Mucosa of rectum (tissue), 2 donors: ENCODE data around the gene CHD1.
"Not testable (repeated sequence)": the region's sequence is repeated elsewhere in the genome, so short reads cannot be mapped to it uniquely, and the experiment has no call there.

ENCODE experiments used
- H3K27ac ChIP-seq, 2 donors: one replicate each; pipeline ENCODE4 v1.7.0; 2013; ENCODE audit warnings: inconsistent platforms in 2 of 2, low read depth in 2 of 2, low read length in 2 of 2
- H3K27me3 ChIP-seq, 2 donors: one replicate each; pipeline ENCODE4 v1.7.0; 2013; ENCODE audit warnings: low read length in 2 of 2; ENCODE audit not compliant: control insufficient read depth in 2 of 2, insufficient read depth in 2 of 2
- H3K36me3 ChIP-seq, 2 donors: one replicate each; pipeline ENCODE4 v1.7.0; 2013; ENCODE audit warnings: low read length in 2 of 2; ENCODE audit not compliant: control insufficient read depth in 2 of 2, insufficient read depth in 2 of 2
- H3K4me1 ChIP-seq, 2 donors: one replicate each; pipeline ENCODE4 v1.7.0; 2013; ENCODE audit warnings: low read length in 2 of 2, mild to moderate bottlenecking in 1 of 2; ENCODE audit not compliant: control insufficient read depth in 2 of 2, insufficient read depth in 2 of 2
- H3K4me3 ChIP-seq, 2 donors: one replicate each; pipeline ENCODE4 v1.7.0; 2013; ENCODE audit warnings: low read length in 2 of 2
- H3K9ac ChIP-seq, 2 donors: one replicate each; pipeline ENCODE4 v1.7.0; 2013; ENCODE audit warnings: low read length in 2 of 2, low read depth in 1 of 2, mild to moderate bottlenecking in 1 of 2
- H3K9me3 ChIP-seq, 2 donors: one replicate each; pipeline ENCODE4 v1.7.0; 2013; ENCODE audit warnings: low read length in 2 of 2; ENCODE audit not compliant: control insufficient read depth in 2 of 2
- donor health status: healthy.
- donor health status: Normal muscosa, but diverticular disease.

CHD1 gene

DNA sequence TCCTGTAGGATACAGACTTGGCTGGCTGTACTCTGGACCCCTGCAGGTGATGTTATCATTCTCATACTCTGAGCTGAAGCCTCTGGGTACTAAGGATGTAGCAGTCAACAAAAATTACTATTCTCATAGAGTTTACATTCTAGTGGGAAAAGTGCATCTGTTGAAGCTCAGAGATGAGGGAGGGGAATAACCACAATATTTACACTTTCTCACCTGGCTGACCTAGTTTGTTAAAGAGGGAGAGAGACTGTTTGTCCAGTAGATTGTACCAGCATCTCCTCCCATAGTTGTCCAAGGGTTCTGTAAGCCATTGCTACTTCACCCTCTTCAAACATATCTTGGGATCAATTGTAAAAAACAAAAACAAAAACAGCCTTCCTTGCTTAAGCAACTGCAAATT lies 33.8 kb upstream of the CHD1 start:
- H3K4me3 ChIP-seq: no peak overlapping the region
- no peaks in the 10 kb centered on the region for H3K9me3 ChIP-seq
- no peak overlapping the region for H3K9ac ChIP-seq
- H3K27ac ChIP-seq: no peak overlapping the region
- no peaks in the 10 kb centered on the region for H3K36me3 ChIP-seq
- H3K4me1 ChIP-seq: peaks cover 3 to 8% of the 10 kb centered on the region in 2 donors
- H3K27me3 ChIP-seq: no peaks in the 10 kb centered on the region

GRCh38 chr5:98961665-98962344 lies 33.0 kb upstream of the CHD1 start:
- Histone ChIP-seq H3K27ac (no peak overlapping the region), H3K9ac (no peak overlapping the region), H3K36me3 (no peaks in the 10 kb centered on the region), H3K4me3 (no peak overlapping the region), H3K4me1 (peaks cover 3 to 14% of the 10 kb centered on the region in 2 donors), H3K9me3 (no peaks in the 10 kb centered on the region), H3K27me3 (no peaks in the 10 kb centered on the region)

DNA sequence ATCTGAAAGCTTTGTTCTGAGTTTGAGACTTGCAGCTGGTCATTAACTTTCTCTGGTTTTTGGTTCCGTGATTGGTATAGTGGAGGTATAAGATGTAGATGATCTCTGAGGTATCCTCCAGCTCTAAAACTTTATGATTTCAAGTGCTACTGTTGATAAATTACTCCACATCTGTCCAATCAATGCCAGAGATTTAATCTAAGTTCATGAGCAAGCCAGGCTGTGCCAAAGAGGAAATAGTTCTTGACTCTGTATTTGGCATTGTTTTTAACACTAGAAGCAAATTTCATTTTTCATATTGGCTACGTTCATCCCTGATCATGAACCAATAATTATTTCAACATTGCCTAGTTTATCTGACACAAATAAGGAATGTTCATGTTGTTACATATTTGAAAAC lies 28.5 kb upstream of the CHD1 start:
- Histone ChIP-seq H3K9me3 (no peaks in the 10 kb centered on the region), H3K4me3 (no peak overlapping the region), H3K27ac (peak overlapping the region in 1 of 2 donors; percentile 82), H3K9ac (no peak overlapping the region), H3K27me3 (no peaks in the 10 kb centered on the region), H3K36me3 (no peaks in the 10 kb centered on the region), H3K4me1 (peaks cover 3 to 14% of the 10 kb centered on the region in 2 donors)

DNA sequence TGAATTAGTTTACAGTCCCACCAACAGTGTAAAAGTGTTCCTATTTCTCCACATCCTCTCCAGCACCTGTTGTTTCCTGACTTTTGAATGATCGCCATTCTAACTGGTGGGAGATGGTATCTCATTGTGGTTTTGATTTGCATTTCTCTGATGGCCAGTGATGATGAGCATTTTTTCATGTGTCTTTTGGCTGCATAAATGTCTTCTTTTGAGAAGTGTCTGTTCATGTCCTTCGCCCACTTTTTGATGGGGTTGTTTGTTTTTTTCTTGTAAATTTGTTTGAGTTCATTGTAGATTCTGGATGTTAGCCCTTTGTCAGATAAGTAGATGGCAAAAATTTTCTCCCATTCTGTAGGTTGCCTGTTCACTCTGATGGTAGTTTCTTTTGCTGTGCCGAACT lies 27.1 kb upstream of the CHD1 start:
- H3K9me3 ChIP-seq, H3K9ac ChIP-seq, H3K4me3 ChIP-seq, H3K27ac ChIP-seq, H3K27me3 ChIP-seq, H3K36me3 ChIP-seq: not testable (repeated sequence)
- peaks cover 3 to 14% of the 10 kb centered on the region in 2 donors for H3K4me1 ChIP-seq

GRCh38 chr5:98955471-98955870 lies 26.7 kb upstream of the CHD1 start:
- H3K27me3 ChIP-seq, H3K27ac ChIP-seq, H3K4me3 ChIP-seq, H3K9me3 ChIP-seq, H3K36me3 ChIP-seq, H3K9ac ChIP-seq: not testable (repeated sequence)
- peaks cover 3 to 14% of the 10 kb centered on the region in 2 donors for H3K4me1 ChIP-seq

DNA sequence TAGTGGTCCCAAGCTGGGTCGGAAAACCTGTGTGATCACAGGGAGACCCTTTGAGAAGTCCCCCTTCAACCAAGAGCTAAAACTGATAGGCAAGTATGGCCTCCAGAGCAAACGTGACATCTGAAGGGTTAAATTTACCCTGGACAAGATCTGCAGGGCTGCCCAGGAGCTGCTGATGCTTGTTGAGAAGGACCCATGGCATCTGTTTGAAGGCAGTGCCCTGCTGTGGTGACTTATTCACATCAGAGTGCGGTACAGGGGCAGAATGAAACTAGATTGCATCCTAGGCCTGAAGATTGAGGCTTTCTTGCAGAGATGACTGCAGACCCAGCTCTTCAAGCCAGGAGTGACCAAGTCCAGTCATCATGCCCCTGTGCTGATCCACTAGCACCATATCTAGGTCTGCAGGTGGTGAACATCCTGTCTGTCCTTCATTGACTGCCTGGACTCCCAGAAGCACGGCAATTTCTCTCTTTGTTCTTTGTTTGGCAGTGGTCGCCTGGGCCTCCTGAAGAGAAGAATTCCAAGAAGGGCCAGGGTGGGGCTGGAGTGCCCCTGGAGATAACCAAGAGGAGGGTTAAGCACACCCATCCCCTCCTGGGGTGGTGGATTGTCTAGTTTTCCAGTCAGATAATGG lies 25.7 kb upstream of the CHD1 start:
- Histone ChIP-seq H3K36me3 (no peaks in the 10 kb centered on the region), H3K27me3 (no peaks in the 10 kb centered on the region), H3K4me1 (peaks cover 3 to 14% of the 10 kb centered on the region in 2 donors), H3K9ac (no peak overlapping the region), H3K27ac (no peak overlapping the region), H3K9me3 (no peaks in the 10 kb centered on the region), H3K4me3 (no peak overlapping the region)

- H3K9ac ChIP-seq: no peak overlapping the region
- no peaks in the 10 kb centered on the region for H3K9me3 ChIP-seq
- H3K4me3 ChIP-seq: no peak overlapping the region
- no peak overlapping the region for H3K27ac ChIP-seq
- H3K27me3 ChIP-seq: no peaks in the 10 kb centered on the region
- peaks cover 6 to 8% of the 10 kb centered on the region in 2 donors for H3K4me1 ChIP-seq
- H3K36me3 ChIP-seq: no peaks in the 10 kb centered on the region
Observed at GRCh38 chr5:98942847-98943246, 14.0 kb upstream of the CHD1 start.

GRCh38 chr5:98941131-98941883 lies 12.5 kb upstream of the CHD1 start:
- Histone ChIP-seq H3K4me1 (no peaks in the 10 kb centered on the region), H3K27me3 (no peaks in the 10 kb centered on the region)

GRCh38 chr5:98940581-98940980 lies 11.8 kb upstream of the CHD1 start:
- H3K27ac ChIP-seq: no peak overlapping the region
- H3K4me1 ChIP-seq: no peaks in the 10 kb centered on the region
- H3K4me3 ChIP-seq: no peak overlapping the region
- H3K27me3 ChIP-seq: no peaks in the 10 kb centered on the region
- no peaks in the 10 kb centered on the region for H3K36me3 ChIP-seq
- H3K9me3 ChIP-seq: no peaks in the 10 kb centered on the region
- no peak overlapping the region for H3K9ac ChIP-seq

More at GRCh38 chr5:98941131-98941883, 12.5 kb upstream of the CHD1 start:
- Histone ChIP-seq H3K9me3 (no peaks in the 10 kb centered on the region), H3K9ac (no peak overlapping the region), H3K36me3 (no peaks in the 10 kb centered on the region), H3K27ac (no peak overlapping the region), H3K4me3 (no peak overlapping the region)

DNA sequence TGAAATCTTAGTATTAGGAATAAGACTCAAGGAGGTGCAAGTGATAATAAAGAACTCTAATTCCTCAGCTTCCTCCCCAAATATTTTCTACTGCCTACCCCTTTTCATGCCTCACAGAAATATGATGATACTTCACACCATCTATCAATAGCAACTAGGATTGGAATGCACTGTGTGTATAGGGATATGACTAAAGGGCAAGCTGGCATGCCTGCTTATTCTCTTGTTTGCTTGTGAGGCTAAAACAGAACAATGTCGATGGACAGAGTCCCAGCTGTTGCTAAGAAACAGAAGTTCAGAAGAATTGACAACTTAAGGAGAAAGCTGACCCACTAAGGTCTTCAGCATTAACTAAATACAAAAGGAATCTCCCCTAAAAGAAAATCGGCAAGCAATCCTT lies 9.7 kb upstream of the CHD1 start:
- Histone ChIP-seq H3K4me1 (peaks cover 0 to 3% of the 10 kb centered on the region in 2 donors), H3K9ac (no peak overlapping the region)

More for the DNA sequence above, 9.7 kb upstream of the CHD1 start:
- Histone ChIP-seq H3K4me3 (no peak overlapping the region), H3K36me3 (no peaks in the 10 kb centered on the region), H3K27ac (no peak overlapping the region), H3K27me3 (no peaks in the 10 kb centered on the region), H3K9me3 (no peaks in the 10 kb centered on the region)
